HG03175 (cell line): ENCODE measurements around the gene TRIM41.
"Not testable (repeated sequence)": the region's sequence is repeated elsewhere in the genome, so short reads cannot be mapped to it uniquely, and the experiment has no call there.

Experiments used
- ATAC-seq: cut with Tn5 transposase; IDR thresholded peaks from one replicate; pipeline ENCODE4 v1.9.1; 2021; ENCODE audit warnings: mild to moderate bottlenecking, moderate library complexity; ENCODE audit not compliant: unreplicated experiment

TRIM41 gene

GRCh38 chr5:181246276-181247049 lies 23.4 kb downstream of the TRIM41 start:
- peak; percentile 36 for ATAC-seq

GRCh38 chr5:181248277-181248676 lies 25.2 kb downstream of the TRIM41 start:
- no peak for ATAC-seq

GRCh38 chr5:181255276-181255675 lies 32.2 kb downstream of the TRIM41 start:
- no peak for ATAC-seq

GRCh38 chr5:181255836-181256578 lies 32.9 kb downstream of the TRIM41 start:
- ATAC-seq: no peak

- no peak for ATAC-seq
Measured at GRCh38 chr5:181258576-181258975, 35.5 kb downstream of the TRIM41 start.

GRCh38 chr5:181259283-181259682 lies 36.2 kb downstream of the TRIM41 start:
- ATAC-seq: no peak

GRCh38 chr5:181259974-181260719 lies 37.1 kb downstream of the TRIM41 start:
- ATAC-seq: no peak

GRCh38 chr5:181260720-181261319 lies 37.7 kb downstream of the TRIM41 start, which contains the start of gene TRIM52:
TSS of gene TRIM52 (minus strand) at chr5:181261143. CDS start at chr5:181260813, 330 bp downstream.
- peak; percentile 82 for ATAC-seq

GRCh38 chr5:181261320-181262049 lies 38.4 kb downstream of the TRIM41 start:
- ATAC-seq: peak; percentile 64

- no peak for ATAC-seq
Measured at GRCh38 chr5:181263633-181264032, 40.6 kb downstream of the TRIM41 start.

- ATAC-seq: no peak
Measured at GRCh38 chr5:181265092-181265671, 42.1 kb downstream of the TRIM41 start.

GRCh38 chr5:181267291-181267904 lies 44.3 kb downstream of the TRIM41 start:
- not testable (repeated sequence) for ATAC-seq

GRCh38 chr5:181267907-181268306 lies 44.8 kb downstream of the TRIM41 start:
- ATAC-seq: not testable (repeated sequence)

GRCh38 chr5:181271081-181271480 lies 48.0 kb downstream of the TRIM41 start:
- ATAC-seq: no peak

GRCh38 chr5:181273433-181273744 lies 50.3 kb downstream of the TRIM41 start:
- not testable (repeated sequence) for ATAC-seq

- no peak for ATAC-seq
Measured at GRCh38 chr5:181280251-181280762, 57.2 kb downstream of the TRIM41 start.

GRCh38 chr5:181281077-181281983 lies 58.2 kb downstream of the TRIM41 start:
- ATAC-seq: no peak

- ATAC-seq: no peak
Measured at GRCh38 chr5:181281984-181282316, 58.9 kb downstream of the TRIM41 start.
